Keratinocyte (primary cell): ENCODE data around the gene KNL1.

Experiments
- EZH2 ChIP-seq: IDR thresholded peaks from one replicate; pipeline ENCODE4 v1.6.1; 2012; ENCODE audit warnings: inconsistent platforms, mild to moderate bottlenecking, low read length, moderate library complexity
- TF ChIP-seq, protein P1 (sequence below), 3 experiments: IDR thresholded peaks in 1 of 3; conservative IDR thresholded peaks in 1 of 3; optimal IDR thresholded peaks in 1 of 3; 2 replicates in 2 of 3; 3 replicates in 1 of 3; pipeline versions ENCODE3 to v1.5.1; 2011; ENCODE audit warnings: low read length in 3 of 3, mild to moderate bottlenecking in 3 of 3, moderate library complexity in 2 of 3, control low read depth in 1 of 3, inconsistent platforms in 1 of 3; ENCODE audit not compliant: insufficient read depth in 2 of 3; ENCODE audit errors: extremely low read depth in 1 of 3

DNA sequence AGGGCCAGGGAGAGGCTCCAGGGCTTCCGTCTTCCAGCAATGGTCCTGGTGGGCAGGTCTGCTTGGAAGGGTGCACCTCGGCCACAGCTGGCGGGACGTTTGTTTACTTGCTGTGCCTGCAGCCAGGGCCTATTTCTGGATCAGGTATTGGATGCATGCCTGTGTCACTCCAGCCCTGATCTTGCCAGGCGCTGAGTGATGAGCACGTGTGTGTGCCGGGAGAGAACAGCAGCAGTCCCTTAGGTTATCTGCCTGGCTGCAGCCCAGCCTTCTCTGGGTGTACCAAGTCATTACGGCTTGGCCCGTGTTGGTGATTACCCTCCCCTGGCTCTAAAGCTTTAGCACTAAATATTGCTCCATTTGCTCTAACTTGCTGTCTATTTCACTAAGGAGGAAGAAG lies 44.2 kb upstream of the KNL1 start:
- TF ChIP-seq, protein P1, sequence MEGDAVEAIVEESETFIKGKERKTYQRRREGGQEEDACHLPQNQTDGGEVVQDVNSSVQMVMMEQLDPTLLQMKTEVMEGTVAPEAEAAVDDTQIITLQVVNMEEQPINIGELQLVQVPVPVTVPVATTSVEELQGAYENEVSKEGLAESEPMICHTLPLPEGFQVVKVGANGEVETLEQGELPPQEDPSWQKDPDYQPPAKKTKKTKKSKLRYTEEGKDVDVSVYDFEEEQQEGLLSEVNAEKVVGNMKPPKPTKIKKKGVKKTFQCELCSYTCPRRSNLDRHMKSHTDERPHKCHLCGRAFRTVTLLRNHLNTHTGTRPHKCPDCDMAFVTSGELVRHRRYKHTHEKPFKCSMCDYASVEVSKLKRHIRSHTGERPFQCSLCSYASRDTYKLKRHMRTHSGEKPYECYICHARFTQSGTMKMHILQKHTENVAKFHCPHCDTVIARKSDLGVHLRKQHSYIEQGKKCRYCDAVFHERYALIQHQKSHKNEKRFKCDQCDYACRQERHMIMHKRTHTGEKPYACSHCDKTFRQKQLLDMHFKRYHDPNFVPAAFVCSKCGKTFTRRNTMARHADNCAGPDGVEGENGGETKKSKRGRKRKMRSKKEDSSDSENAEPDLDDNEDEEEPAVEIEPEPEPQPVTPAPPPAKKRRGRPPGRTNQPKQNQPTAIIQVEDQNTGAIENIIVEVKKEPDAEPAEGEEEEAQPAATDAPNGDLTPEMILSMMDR (optimal IDR thresholded peaks at IDR 0.05 in 1 of 3, IDR thresholded peaks at IDR 0.05 in 1 of 3, conservative IDR thresholded peaks at IDR 0.05 in 1 of 3; ENCODE audit: extremely low read depth in 1 of 3, insufficient read depth in 2 of 3, low read length in 3 of 3), result no peak
- no peak for TF ChIP-seq EZH2
